Mesothelial cell of epicardium (in vitro differentiated cells): Measurements from ENCODE around the gene DDOST. TPM values are rescaled to one million over a fixed set of nuclear protein-coding genes. Genes with fewer than 3 reads are reported as not detected.
"Not testable (repeated sequence)": the region's sequence is repeated elsewhere in the genome, so short reads cannot be mapped to it uniquely, and the experiment has no call there.

ENCODE experiments used
- DNase-seq, 2 experiments: peaks; one replicate each; pipeline ENCODE4 v3.0.0; 2021; ENCODE audit warnings: low spot score in 2 of 2; ENCODE audit not compliant: unreplicated experiment in 2 of 2
- H3K27ac Mint-ChIP-seq: 2 replicates; pipeline ENCODE4 v1.8.0; 2021; ENCODE audit warnings: mixed read lengths
- H3K27me3 Mint-ChIP-seq: 2 replicates; pipeline ENCODE4 v1.8.0; 2021; ENCODE audit warnings: low read depth, mixed read lengths
- H3K36me3 Mint-ChIP-seq: 2 replicates; pipeline ENCODE4 v1.8.0; 2021; ENCODE audit warnings: mixed read lengths
- H3K4me1 Mint-ChIP-seq: 2 replicates; pipeline ENCODE4 v1.8.0; 2021; ENCODE audit warnings: mixed read lengths
- H3K4me3 Mint-ChIP-seq: 2 replicates; pipeline ENCODE4 v1.8.0; 2021; ENCODE audit warnings: mild to moderate bottlenecking, moderate library complexity, mixed read lengths
- H3K9me3 Mint-ChIP-seq: 2 replicates; pipeline ENCODE4 v1.8.0; 2021; ENCODE audit warnings: mixed read lengths
- total RNA-seq: library from RNA; stranded (reverse); gene quantifications from 3 replicates; pipeline ENCODE4 v1.2.1, GENCODE V29; 2021
- TF ChIP-seq, protein P1 (sequence below): fragments of 200-600 bp; sonication (generic); IDR thresholded peaks from one replicate; pipeline ENCODE4 v1.5.0; 2021; ENCODE audit warnings: antibody characterized with exemption; ENCODE audit not compliant: unreplicated experiment

The DDOST gene
- total RNA-seq, 1 donor from 2014 or later: 248 TPM

- Mint-ChIP-seq H3K9me3 (no peaks in the 10 kb centered on the region), H3K4me1 (peaks cover 8% of the 10 kb centered on the region), H3K27ac (no peak overlapping the region), H3K4me3 (no peak overlapping the region), H3K27me3 (peaks cover 3% of the 10 kb centered on the region), H3K36me3 (no peaks in the 10 kb centered on the region)
- DNase-seq: no peak
- TF ChIP-seq, protein P1, sequence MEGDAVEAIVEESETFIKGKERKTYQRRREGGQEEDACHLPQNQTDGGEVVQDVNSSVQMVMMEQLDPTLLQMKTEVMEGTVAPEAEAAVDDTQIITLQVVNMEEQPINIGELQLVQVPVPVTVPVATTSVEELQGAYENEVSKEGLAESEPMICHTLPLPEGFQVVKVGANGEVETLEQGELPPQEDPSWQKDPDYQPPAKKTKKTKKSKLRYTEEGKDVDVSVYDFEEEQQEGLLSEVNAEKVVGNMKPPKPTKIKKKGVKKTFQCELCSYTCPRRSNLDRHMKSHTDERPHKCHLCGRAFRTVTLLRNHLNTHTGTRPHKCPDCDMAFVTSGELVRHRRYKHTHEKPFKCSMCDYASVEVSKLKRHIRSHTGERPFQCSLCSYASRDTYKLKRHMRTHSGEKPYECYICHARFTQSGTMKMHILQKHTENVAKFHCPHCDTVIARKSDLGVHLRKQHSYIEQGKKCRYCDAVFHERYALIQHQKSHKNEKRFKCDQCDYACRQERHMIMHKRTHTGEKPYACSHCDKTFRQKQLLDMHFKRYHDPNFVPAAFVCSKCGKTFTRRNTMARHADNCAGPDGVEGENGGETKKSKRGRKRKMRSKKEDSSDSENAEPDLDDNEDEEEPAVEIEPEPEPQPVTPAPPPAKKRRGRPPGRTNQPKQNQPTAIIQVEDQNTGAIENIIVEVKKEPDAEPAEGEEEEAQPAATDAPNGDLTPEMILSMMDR: no peak
Measured at GRCh38 chr1:20610970-20611369, 50.2 kb downstream of the DDOST start.

- Mint-ChIP-seq H3K36me3 (no peaks in the 10 kb centered on the region), H3K27ac (no peak overlapping the region), H3K4me3 (no peak overlapping the region), H3K27me3 (peaks cover 6% of the 10 kb centered on the region), H3K9me3 (no peaks in the 10 kb centered on the region), H3K4me1 (peaks cover 8% of the 10 kb centered on the region)
- no peak for DNase-seq
- TF ChIP-seq, protein P1: no peak
Measured at GRCh38 chr1:20609541-20609940, 51.6 kb downstream of the DDOST start.

- H3K4me1 Mint-ChIP-seq, H3K36me3 Mint-ChIP-seq, H3K27me3 Mint-ChIP-seq, H3K4me3 Mint-ChIP-seq, DNase-seq, H3K9me3 Mint-ChIP-seq, H3K27ac Mint-ChIP-seq: not testable (repeated sequence)
Measured at GRCh38 chr1:20606801-20607570, 54.2 kb downstream of the DDOST start.

DNA sequence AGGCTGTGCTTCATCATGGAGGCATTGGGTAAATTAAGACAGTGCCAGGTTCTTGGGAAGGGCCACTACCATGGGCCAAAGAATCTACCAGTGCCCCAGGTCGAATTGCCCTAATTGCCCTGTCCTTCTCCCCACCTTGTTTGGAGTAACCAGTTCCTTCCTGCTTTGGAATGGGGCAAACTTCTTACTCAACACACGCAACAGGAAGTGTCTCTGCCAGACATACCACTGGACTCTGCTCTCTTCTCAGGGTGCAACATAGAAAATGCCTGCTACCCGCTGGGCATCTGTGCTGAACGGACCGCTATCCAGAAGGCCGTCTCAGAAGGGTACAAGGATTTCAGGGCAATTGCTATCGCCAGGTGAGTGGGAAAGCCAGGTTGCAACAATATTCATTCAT, 56.5 kb downstream of the DDOST start:
- Mint-ChIP-seq H3K27me3 (peaks cover 9% of the 10 kb centered on the region), H3K4me1 (no peaks in the 10 kb centered on the region), H3K4me3 (no peak overlapping the region), H3K27ac (no peak overlapping the region), H3K9me3 (no peaks in the 10 kb centered on the region), H3K36me3 (no peaks in the 10 kb centered on the region)
- DNase-seq: no peak
- TF ChIP-seq, protein P1: no peak

DNA sequence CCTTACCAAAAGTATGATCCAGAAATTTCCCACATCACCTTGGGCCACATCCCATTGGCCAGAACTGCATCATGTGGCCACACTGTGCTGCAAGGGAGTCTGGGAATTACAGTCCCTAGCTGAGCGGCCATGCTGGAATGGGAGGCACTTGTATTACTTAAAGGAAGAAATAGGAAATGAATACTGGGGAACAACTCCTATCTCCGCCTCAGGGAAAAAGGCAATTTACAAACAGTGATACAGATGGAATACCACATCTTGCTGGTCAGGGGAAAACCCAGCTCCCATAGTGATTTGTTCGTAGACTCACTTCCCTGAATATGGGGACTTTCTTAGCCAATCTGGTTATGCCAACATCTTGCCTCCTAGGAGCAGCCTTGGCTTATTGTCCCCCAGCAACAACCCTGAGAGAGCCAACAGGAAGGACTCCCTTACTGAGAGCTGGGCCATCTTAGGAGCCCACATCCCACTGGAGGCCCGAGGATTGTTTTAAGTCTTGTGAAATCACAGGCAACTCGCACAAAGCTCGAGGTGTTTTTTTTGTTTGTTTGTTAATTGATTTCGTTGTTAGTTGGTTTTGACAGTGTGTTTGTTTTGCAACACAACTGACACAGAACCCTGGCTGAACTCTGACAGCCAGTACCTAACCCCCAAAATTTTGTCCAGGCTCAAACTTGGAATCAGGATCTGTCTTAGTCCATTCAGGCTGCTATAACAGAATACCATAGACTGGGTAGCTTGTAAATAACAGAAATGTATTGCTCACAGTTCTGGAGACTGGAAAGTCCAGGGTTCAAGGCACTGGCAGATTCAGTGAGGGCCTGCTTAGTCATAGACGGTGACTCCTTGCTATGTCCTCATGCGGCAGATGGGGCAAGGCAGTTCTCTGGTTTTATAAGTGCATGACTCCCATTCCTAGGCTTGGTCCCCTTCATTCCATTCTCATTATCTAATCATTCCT, 57.4 kb downstream of the DDOST start:
- no peaks in the 10 kb centered on the region for H3K4me1 Mint-ChIP-seq
- TF ChIP-seq, protein P1: no peak
- DNase-seq: no peak
- peaks cover 11% of the 10 kb centered on the region for H3K27me3 Mint-ChIP-seq
- peaks cover 3% of the 10 kb centered on the region for H3K9me3 Mint-ChIP-seq
- no peak overlapping the region for H3K4me3 Mint-ChIP-seq
- H3K36me3 Mint-ChIP-seq: no peaks in the 10 kb centered on the region
- no peak overlapping the region for H3K27ac Mint-ChIP-seq
